PC-3 (cell line): ENCODE data around the gene LMNTD1.

Source experiments
- CTCF ChIP-seq: fragments of 300-600 bp; sonication (generic); conservative IDR thresholded peaks from 2 replicates; pipeline ENCODE4 v1.5.1; 2017; ENCODE audit warnings: antibody characterized with exemption, low read depth, mild to moderate bottlenecking, low read length
- EZH2 ChIP-seq: fragments of 300-600 bp; sonication (generic); IDR thresholded peaks from one replicate; pipeline ENCODE4 v1.6.1; 2017; ENCODE audit warnings: antibody characterized with exemption, mild to moderate bottlenecking, low read length; ENCODE audit not compliant: unreplicated experiment
- EZH2phosphoT487 ChIP-seq: fragments of 300-600 bp; sonication (generic); IDR thresholded peaks from 2 replicates; pipeline ENCODE4 v1.6.1; 2018; ENCODE audit warnings: mild to moderate bottlenecking, antibody characterized with exemption, low read length, borderline replicate concordance

GRCh38 chr12:25578411-25579143 is 25.5 kb upstream of the LMNTD1 start:
- TF ChIP-seq CTCF (no peak), EZH2 (no peak), EZH2phosphoT487 (no peak)
